Ascending aorta (tissue), 2 donors: ENCODE results near the gene LSS. TPM values are rescaled to one million over a fixed set of nuclear protein-coding genes. Genes with fewer than 3 reads are reported as not detected.
A peak's percentile ranks its signal among the peaks of the same experiment; 100 is the strongest.

ENCODE experiments used
- DNase-seq, 2 donors: peaks; one replicate each; pipeline ENCODE4 v3.0.0-alpha.2; 2019; ENCODE audit warnings: low spot score in 2 of 2
- H3K27ac ChIP-seq, 2 donors: fragments of 200-600 bp; sonication (generic); one replicate each; pipeline ENCODE4 v1.5.1; 2016 to 2017; ENCODE audit warnings: mild to moderate bottlenecking in 1 of 2
- H3K27me3 ChIP-seq: fragments of 200-600 bp; sonication (generic); one replicate; pipeline ENCODE4 v1.5.1; 2017
- H3K36me3 ChIP-seq, 2 donors: fragments of 200-600 bp; sonication (generic); one replicate each; pipeline ENCODE4 v1.5.1; 2016
- H3K4me1 ChIP-seq, 2 donors: fragments of 200-600 bp; sonication (generic); one replicate each; pipeline ENCODE4 v1.5.1; 2016 to 2017; ENCODE audit warnings: mild to moderate bottlenecking in 1 of 2
- H3K4me3 ChIP-seq, 2 donors: fragments of 200-600 bp; sonication (generic); one replicate each; pipeline ENCODE4 v1.5.1; 2016 to 2017; ENCODE audit warnings: mild to moderate bottlenecking in 1 of 2
- H3K9me3 ChIP-seq, 2 donors: fragments of 200-600 bp; sonication (generic); one replicate each; pipeline ENCODE4 v1.5.1; 2016
- CTCF ChIP-seq, 3 experiments: fragments of 200-600 bp in 2 of 3; fragments of 450-650 bp in 1 of 3; sonication (generic) in 2 of 3; IDR thresholded peaks; one replicate each; pipeline ENCODE4 v1.5.1; 2016 to 2019; ENCODE audit warnings: antibody characterized with exemption in 3 of 3, mild to moderate bottlenecking in 1 of 3, moderate library complexity in 1 of 3
- intact Hi-C: fragments of 100-400 bp; cut with DNase I; formaldehyde crosslinking; loops from one replicate; pipeline ENCODE4 v1.15.1; 2023
- total RNA-seq: library from RNA; depleted of rRNA; stranded (reverse); fragments of >200 nt; gene quantifications from one replicate; pipeline ENCODE4 v1.1.0, GENCODE V29; 2016

The LSS gene
- total RNA-seq, 1 donor from 2014 or later = 49.4 TPM

GRCh38 chr21:46217511-46218196 is 10.9 kb downstream of the LSS start:
- Histone ChIP-seq H3K36me3 (peaks cover 63 to 92% of the 10 kb centered on the region in 2 donors), H3K27me3 (no peaks in the 10 kb centered on the region), H3K4me1 (no peaks in the 10 kb centered on the region), H3K4me3 (no peak overlapping the region), H3K9me3 (no peaks in the 10 kb centered on the region), H3K27ac (no peak overlapping the region)
- DNase-seq = no peak
- no peak for TF ChIP-seq CTCF (IDR thresholded peaks at IDR 0.05)
- intact Hi-C loops = no loop called here

GRCh38 chr21:46216132-46216747 is 12.3 kb downstream of the LSS start:
- H3K4me1 ChIP-seq = no peaks in the 10 kb centered on the region
- H3K36me3 ChIP-seq = peaks cover 73 to 92% of the 10 kb centered on the region in 2 donors
- no peak overlapping the region for H3K27ac ChIP-seq
- intact Hi-C loops = no loop called here
- no peaks in the 10 kb centered on the region for H3K9me3 ChIP-seq
- DNase-seq = peak in 1 of 2 donors; percentile 54
- no peak for TF ChIP-seq CTCF (IDR thresholded peaks at IDR 0.05)
- no peaks in the 10 kb centered on the region for H3K27me3 ChIP-seq
- no peak overlapping the region for H3K4me3 ChIP-seq

GRCh38 chr21:46215436-46216131 is 13.0 kb downstream of the LSS start:
- peaks cover 70 to 92% of the 10 kb centered on the region in 2 donors for H3K36me3 ChIP-seq
- no peaks in the 10 kb centered on the region for H3K4me1 ChIP-seq
- no peak overlapping the region for H3K27ac ChIP-seq
- no peak overlapping the region for H3K4me3 ChIP-seq
- peak in 1 of 2 donors; percentile 58 for DNase-seq
- no peaks in the 10 kb centered on the region for H3K9me3 ChIP-seq
- intact Hi-C loops = no loop called here
- H3K27me3 ChIP-seq = no peaks in the 10 kb centered on the region
- no peak for TF ChIP-seq CTCF (IDR thresholded peaks at IDR 0.05)

- Histone ChIP-seq H3K4me1 (no peaks in the 10 kb centered on the region), H3K27me3 (no peaks in the 10 kb centered on the region), H3K36me3 (peaks cover 68 to 89% of the 10 kb centered on the region in 2 donors), H3K4me3 (no peak overlapping the region), H3K27ac (no peak overlapping the region), H3K9me3 (no peaks in the 10 kb centered on the region)
- intact Hi-C loops = no loop called here
- no peak for TF ChIP-seq CTCF (IDR thresholded peaks at IDR 0.05)
- peak in 1 of 2 donors; percentile 55 for DNase-seq
Observed at GRCh38 chr21:46214478-46215340, 13.9 kb downstream of the LSS start.

GRCh38 chr21:46213620-46214286 is 14.8 kb downstream of the LSS start:
- no peak for TF ChIP-seq CTCF (IDR thresholded peaks at IDR 0.05)
- Histone ChIP-seq H3K27ac (no peak overlapping the region), H3K27me3 (no peaks in the 10 kb centered on the region), H3K36me3 (peaks cover 67 to 89% of the 10 kb centered on the region in 2 donors), H3K4me1 (no peaks in the 10 kb centered on the region), H3K9me3 (no peaks in the 10 kb centered on the region), H3K4me3 (no peak overlapping the region)
- no peak for DNase-seq
- intact Hi-C loops = no loop called here
